PC-3 (cell line): Measurements from ENCODE around the gene RAB17. TPM values are rescaled to one million over a fixed set of nuclear protein-coding genes. Genes with fewer than 3 reads are reported as not detected.

Source experiments
- ATAC-seq: fragments of 200-7000 bp; cut with Tn5 transposase; 2 replicates; pipeline ENCODE4 v1.9.1; 2020; ENCODE audit warnings: mild to moderate bottlenecking, moderate library complexity
- BruUV-seq: library from RNA; stranded (reverse); fragments of 400-500 nt; replicated peaks from 2 replicates; lab custom pipeline; 2021; lab: Mats Ljungman, UMichigan
- CTCF ChIA-PET: fragments of 300-600 bp; sonication (Branson Sonifier 250); formaldehyde crosslinking; loops from one replicate; lab custom pipeline; 2022; ENCODE audit warnings: antibody characterized with exemption; lab: Charles Lee
- POLR2A ChIA-PET: fragments of 300-600 bp; sonication (Branson Sonifier 250); formaldehyde crosslinking; loops from one replicate; lab custom pipeline; 2022; ENCODE audit warnings: antibody characterized with exemption; ENCODE audit not compliant: unreplicated experiment; lab: Charles Lee
- DNase-seq: peaks from one replicate; pipeline ENCODE4 v3.0.0-alpha.2; 2015
- H2AFZ ChIP-seq: fragments of 300-600 bp; sonication (generic); 2 replicates; pipeline ENCODE4 v1.6.0; 2016; ENCODE audit warnings: antibody characterized with exemption, low read length
- H3F3A ChIP-seq: fragments of 300-600 bp; sonication (generic); one replicate; pipeline ENCODE4 v1.6.0; 2017; ENCODE audit warnings: antibody characterized with exemption, low read length, control low read depth, mild to moderate bottlenecking; ENCODE audit not compliant: unreplicated experiment
- H3K27ac ChIP-seq: fragments of 300-600 bp; sonication (generic); 2 replicates; pipeline ENCODE4 v1.5.1; 2016; ENCODE audit warnings: mild to moderate bottlenecking, low read length
- H3K27me3 ChIP-seq: fragments of 300-600 bp; sonication (generic); 2 replicates; pipeline ENCODE4 v1.6.1; 2016; ENCODE audit warnings: low read length, mixed read lengths
- H3K36me3 ChIP-seq: fragments of 300-600 bp; sonication (generic); 2 replicates; pipeline ENCODE4 v1.6.1; 2016; ENCODE audit warnings: low read depth, mixed run types, low read length, mixed read lengths
- H3K4me1 ChIP-seq: fragments of 300-600 bp; sonication (generic); 2 replicates; pipeline ENCODE4 v1.5.1; 2016; ENCODE audit warnings: low read length; ENCODE audit not compliant: insufficient read depth
- H3K4me2 ChIP-seq: fragments of 300-600 bp; sonication (generic); 2 replicates; pipeline ENCODE4 v1.6.0; 2016; ENCODE audit warnings: low read length
- H3K4me3 ChIP-seq: fragments of 300-600 bp; sonication (generic); 2 replicates; pipeline ENCODE4 v1.5.1; 2016; ENCODE audit warnings: mild to moderate bottlenecking, low read length, mixed read lengths
- H3K79me2 ChIP-seq: fragments of 300-600 bp; sonication (generic); 2 replicates; pipeline ENCODE4 v1.6.1; 2017; ENCODE audit warnings: low read length, mixed read lengths
- H3K9ac ChIP-seq: fragments of 300-600 bp; sonication (generic); 2 replicates; pipeline ENCODE4 v1.6.0; 2016; ENCODE audit warnings: mild to moderate bottlenecking, low read length
- H3K9me2 ChIP-seq: fragments of 300-600 bp; sonication (generic); replicated peaks from 2 replicates; pipeline ENCODE4 v1.6.1; 2016; ENCODE audit warnings: mixed run types, low read length, mixed read lengths
- H3K9me3 ChIP-seq: fragments of 300-600 bp; sonication (generic); 2 replicates; pipeline ENCODE4 v1.6.1; 2016; ENCODE audit warnings: low read length, mixed read lengths
- H4K20me1 ChIP-seq: fragments of 300-600 bp; sonication (generic); 2 replicates; pipeline ENCODE4 v1.6.1; 2016; ENCODE audit warnings: low read length, mixed read lengths
- EZH2 ChIP-seq: fragments of 300-600 bp; sonication (generic); IDR thresholded peaks from one replicate; pipeline ENCODE4 v1.6.1; 2017; ENCODE audit warnings: antibody characterized with exemption, mild to moderate bottlenecking, low read length; ENCODE audit not compliant: unreplicated experiment
- EZH2phosphoT487 ChIP-seq: fragments of 300-600 bp; sonication (generic); IDR thresholded peaks from 2 replicates; pipeline ENCODE4 v1.6.1; 2018; ENCODE audit warnings: mild to moderate bottlenecking, antibody characterized with exemption, low read length, borderline replicate concordance
- intact Hi-C: fragments of 100-400 bp; cut with micrococcal nuclease; formaldehyde crosslinking; loops from 2 replicates; pipeline ENCODE4 v1.9.0; 2023
- total RNA-seq: library from RNA; depleted of rRNA; stranded (reverse); fragments of >200 nt; gene quantifications from 2 replicates; pipeline ENCODE4 v1.2.3, GENCODE V29; 2014
- TF ChIP-seq, protein P1 (sequence below): fragments of 300-600 bp; sonication (generic); conservative IDR thresholded peaks from 2 replicates; pipeline ENCODE4 v1.5.1; 2017; ENCODE audit warnings: antibody characterized with exemption, low read depth, mild to moderate bottlenecking, low read length

Gene RAB17
- total RNA-seq, 1 experiment from 2014 or later: 28.9 TPM

DNA sequence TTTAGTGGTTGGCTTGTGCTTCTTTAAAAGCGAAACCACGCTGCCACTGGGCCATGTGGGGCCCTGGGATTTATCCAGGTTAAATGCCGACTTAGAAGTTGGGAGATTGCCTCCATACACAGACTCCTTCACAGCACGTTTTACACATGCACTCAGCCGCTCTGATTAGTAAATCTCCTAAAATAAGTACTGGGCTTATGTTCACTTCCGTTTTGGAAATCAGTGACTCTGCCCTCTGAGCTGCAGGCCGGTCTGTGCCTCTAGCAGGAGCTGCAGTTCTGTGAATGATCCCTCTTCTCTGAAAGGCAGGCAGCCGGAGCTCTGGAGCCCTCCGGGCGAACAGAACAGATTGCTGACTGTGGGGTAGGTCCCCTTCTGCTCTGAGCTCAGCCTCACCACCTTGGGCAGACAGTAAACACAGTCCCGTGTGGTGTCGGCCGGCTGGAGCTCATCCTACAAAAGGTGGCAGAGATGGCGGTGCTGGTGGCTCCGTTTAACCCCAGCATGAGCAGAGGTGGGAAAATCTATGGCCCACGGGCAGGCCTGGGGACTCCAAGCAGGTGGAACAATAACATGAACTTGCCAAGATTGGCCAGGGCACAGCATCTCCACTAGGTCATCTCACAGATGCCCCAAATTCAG is 9.8 kb upstream of the RAB17 start:
- Histone ChIP-seq H3K4me3 (no peak overlapping the region), H3K4me2 (no peak overlapping the region), H3K9me3 (no peaks in the 10 kb centered on the region), H3K27me3 (no peaks in the 10 kb centered on the region), H3K9me2 (no peaks in the 10 kb centered on the region), H3K36me3 (no peaks in the 10 kb centered on the region), H3K27ac (no peak overlapping the region), H3K9ac (no peak overlapping the region), H3K4me1 (0 out of 2 replicates have a peak, but pooled peaks cover 4% of the 10 kb centered on the region), H4K20me1 (no peaks in the 10 kb centered on the region), H3F3A (no peaks in the 10 kb centered on the region), H3K79me2 (no peaks in the 10 kb centered on the region), H2AFZ (no peak overlapping the region)
- TF ChIP-seq EZH2 (no peak), EZH2phosphoT487 (no peak)
- TF ChIP-seq, protein P1, sequence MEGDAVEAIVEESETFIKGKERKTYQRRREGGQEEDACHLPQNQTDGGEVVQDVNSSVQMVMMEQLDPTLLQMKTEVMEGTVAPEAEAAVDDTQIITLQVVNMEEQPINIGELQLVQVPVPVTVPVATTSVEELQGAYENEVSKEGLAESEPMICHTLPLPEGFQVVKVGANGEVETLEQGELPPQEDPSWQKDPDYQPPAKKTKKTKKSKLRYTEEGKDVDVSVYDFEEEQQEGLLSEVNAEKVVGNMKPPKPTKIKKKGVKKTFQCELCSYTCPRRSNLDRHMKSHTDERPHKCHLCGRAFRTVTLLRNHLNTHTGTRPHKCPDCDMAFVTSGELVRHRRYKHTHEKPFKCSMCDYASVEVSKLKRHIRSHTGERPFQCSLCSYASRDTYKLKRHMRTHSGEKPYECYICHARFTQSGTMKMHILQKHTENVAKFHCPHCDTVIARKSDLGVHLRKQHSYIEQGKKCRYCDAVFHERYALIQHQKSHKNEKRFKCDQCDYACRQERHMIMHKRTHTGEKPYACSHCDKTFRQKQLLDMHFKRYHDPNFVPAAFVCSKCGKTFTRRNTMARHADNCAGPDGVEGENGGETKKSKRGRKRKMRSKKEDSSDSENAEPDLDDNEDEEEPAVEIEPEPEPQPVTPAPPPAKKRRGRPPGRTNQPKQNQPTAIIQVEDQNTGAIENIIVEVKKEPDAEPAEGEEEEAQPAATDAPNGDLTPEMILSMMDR: no peak
- intact Hi-C loops: loop anchor here (10.0 kb wide), 1 partner anchor 134 kb away; no protein-coding TSS in a partner anchor
- no peak for DNase-seq
- ChIA-PET CTCF (no interaction called here), POLR2A (no interaction called here)
- BruUV-seq: no TSS peak
- no peak for ATAC-seq

DNA sequence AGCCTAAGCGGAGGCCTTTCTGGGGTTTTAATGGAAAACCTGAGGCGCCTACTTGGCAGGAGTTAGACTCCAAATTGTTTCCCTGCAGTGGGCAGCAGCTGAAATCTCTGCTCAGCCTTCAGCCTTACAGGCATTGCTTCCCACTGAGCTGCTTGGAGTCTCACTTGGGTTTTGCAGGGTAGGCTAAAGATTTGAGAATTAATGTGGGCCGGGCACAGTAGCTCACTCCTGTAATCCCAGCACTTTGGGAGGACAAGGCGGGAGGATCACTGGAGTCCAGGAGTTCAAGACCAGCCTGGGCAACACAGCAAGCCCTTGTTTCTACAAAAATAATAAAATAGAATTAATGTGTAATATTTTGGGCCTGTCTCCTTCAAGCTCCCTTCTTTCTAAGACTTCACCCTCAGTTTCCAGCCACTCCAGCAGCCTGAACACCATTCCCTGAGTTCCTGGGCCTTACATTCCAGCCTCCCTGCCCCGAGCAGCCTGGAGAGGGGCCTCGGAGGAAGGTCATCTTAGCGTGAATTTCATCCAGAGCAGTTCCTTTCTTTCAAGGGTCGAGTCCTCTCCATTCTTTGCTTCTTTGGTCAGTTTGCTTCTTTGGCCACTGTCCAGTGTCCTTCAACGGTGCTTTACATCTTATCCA is 9.1 kb upstream of the RAB17 start:
- CTCF ChIA-PET: no interaction called here
- H3F3A ChIP-seq: no peaks in the 10 kb centered on the region
- intact Hi-C loops: loop anchor here (10.0 kb wide), 2 partner anchors 65 to 135 kb away; no protein-coding TSS in a partner anchor
- no peaks in the 10 kb centered on the region for H3K36me3 ChIP-seq
- no peaks in the 10 kb centered on the region for H3K27me3 ChIP-seq
- BruUV-seq: no TSS peak
- no peak for DNase-seq
- TF ChIP-seq EZH2phosphoT487: no peak
- TF ChIP-seq, protein P1: no peak
- no peak for TF ChIP-seq EZH2
- ATAC-seq: no peak
- no peak overlapping the region for H3K9ac ChIP-seq
- POLR2A ChIA-PET: no interaction called here
- H3K9me3 ChIP-seq: no peaks in the 10 kb centered on the region
- H4K20me1 ChIP-seq: no peaks in the 10 kb centered on the region
- H3K4me2 ChIP-seq: no peak overlapping the region
- H3K4me3 ChIP-seq: no peak overlapping the region
- no peaks in the 10 kb centered on the region for H3K79me2 ChIP-seq
- H3K9me2 ChIP-seq: no peaks in the 10 kb centered on the region
- H3K4me1 ChIP-seq: 0 out of 2 replicates have a peak, but pooled peaks cover 4% of the 10 kb centered on the region
- H2AFZ ChIP-seq: no peak overlapping the region
- no peak overlapping the region for H3K27ac ChIP-seq
